Head of caudate nucleus (tissue), 42 donors: Measurements from ENCODE around the gene SULT1C4.
"Not testable (repeated sequence)": the region's sequence is repeated elsewhere in the genome, so short reads cannot be mapped to it uniquely, and the experiment has no call there.

Source experiments
- DNase-seq, 42 donors: peaks; one replicate each; pipeline versions ENCODE4 v3.0.0 to v3.0.0-alpha.2; 2020 to 2021; ENCODE audit warnings: mixed read lengths in 7 of 42
- intact Hi-C: fragments of 100-400 bp; cut with DNase I; formaldehyde crosslinking; loops from one replicate; pipeline ENCODE4 v1.15.0; 2022

SULT1C4 gene

DNA sequence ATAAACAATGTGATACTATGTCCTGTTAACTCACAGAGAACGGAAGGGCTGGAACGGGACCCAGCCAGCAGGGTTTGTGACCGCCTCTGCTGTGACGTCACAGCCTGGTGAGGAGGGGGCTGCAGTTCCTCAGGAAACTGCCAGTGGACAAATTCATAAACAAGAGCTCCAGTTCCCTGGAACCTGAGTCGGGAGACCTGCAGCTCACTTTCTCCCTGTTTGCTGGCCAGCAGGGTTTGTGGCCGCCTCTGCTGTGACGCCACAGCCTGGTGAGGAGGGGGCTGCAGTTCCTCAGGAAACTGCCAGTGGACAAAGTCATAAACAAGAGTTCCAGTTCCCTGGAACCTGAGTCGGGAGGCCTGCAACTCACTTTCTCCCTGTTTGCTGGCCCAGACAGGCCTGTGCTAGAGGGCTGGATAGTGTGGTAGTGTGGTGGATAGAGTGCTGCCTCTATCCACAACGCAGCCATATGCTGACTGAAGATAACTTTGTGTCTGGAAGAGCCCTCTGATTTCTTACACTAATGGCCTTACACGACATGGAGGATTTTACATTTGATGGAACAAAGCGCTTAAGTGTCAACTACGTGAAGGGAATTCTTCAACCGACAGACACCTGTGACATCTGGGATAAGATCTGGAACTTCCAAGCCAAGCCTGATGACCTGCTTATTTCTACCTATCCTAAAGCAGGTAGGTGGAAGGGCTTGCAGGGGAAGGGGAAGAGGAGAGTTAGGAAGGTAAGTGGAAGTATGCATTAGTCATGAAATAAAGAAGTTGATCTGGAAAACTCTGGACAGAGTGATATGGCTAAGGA, at the start of gene SULT1C4:
SULT1C4 (plus strand) TSS at position 140 of the 816 bp plus-strand sequence; CDS start at position 524, 384 bp downstream.
- intact Hi-C loops = no loop called here
- DNase-seq = peak; percentile 5 to 63 (median 42)

- intact Hi-C loops = no loop called here
- DNase-seq = no peak
Measured at GRCh38 chr2:108329771-108330170, 48.0 kb upstream of the SULT1C4 start.

DNA sequence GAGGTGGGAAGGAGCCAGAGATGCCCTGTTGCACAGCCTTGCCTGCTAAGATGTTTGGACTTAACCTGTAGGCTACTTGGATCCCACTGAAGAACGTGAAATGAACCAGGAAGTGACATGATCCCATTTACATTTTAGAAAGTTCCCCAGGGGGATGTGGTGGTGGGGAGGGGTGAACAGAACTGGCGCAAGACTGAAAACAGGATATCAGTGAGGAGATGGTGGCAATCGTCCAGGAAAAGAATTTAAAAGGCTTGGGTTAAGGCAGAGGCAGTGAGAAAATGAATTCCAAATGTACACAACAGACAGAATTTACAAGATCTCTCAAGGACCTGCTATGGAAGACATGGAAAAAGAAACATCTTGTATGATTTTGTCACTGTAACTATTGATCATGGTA, 46.8 kb upstream of the SULT1C4 start:
- intact Hi-C loops = no loop called here
- DNase-seq = no peak

DNA sequence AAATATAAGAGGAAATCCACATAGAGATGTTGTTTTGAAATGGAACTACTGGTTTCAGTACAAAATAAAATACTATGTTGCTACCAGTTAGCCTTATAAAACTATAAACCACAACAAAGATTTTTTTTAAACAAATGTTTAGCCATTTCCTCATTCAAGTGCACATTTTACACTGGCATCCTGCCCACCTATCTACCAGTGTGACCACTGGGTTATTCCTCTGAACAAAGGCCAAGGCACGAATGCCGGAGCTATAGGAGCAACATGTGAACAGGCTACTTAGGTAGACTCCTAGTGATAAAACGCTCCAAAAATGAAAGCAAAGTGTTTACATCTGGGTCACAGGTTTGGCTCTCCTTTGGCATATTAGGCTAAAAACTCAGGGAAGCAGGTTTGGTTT, 31.8 kb upstream of the SULT1C4 start:
- DNase-seq = no peak
- intact Hi-C loops = no loop called here

DNA sequence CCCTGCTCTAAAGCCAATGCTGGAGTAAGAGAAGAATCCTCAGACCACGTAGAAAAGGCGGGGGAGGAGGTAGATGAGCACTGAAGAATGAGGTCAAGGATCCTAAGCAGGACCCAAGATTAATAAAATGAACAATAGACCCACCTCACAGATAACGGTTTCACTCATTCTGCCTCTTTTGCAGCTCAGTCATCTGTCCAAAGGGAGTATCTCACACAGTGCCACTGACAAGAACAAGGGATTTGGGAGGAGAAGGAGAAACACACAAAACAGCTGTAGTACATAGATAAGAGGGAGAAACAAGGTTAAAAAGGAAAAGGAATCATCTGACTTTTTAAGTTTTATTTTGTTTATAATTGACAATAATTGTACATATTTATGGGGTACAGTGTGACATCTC, 30.9 kb upstream of the SULT1C4 start:
- intact Hi-C loops = no loop called here
- no peak for DNase-seq

GRCh38 chr2:108347786-108348185, 30.0 kb upstream of the SULT1C4 start:
- intact Hi-C loops = no loop called here

GRCh38 chr2:108348816-108349570, 28.8 kb upstream of the SULT1C4 start:
- intact Hi-C loops = no loop called here
- no peak for DNase-seq

More at GRCh38 chr2:108347786-108348185, 30.0 kb upstream of the SULT1C4 start:
- no peak for DNase-seq

- intact Hi-C loops = no loop called here
- DNase-seq = no peak
Measured at GRCh38 chr2:108349571-108349928, 28.2 kb upstream of the SULT1C4 start.

DNA sequence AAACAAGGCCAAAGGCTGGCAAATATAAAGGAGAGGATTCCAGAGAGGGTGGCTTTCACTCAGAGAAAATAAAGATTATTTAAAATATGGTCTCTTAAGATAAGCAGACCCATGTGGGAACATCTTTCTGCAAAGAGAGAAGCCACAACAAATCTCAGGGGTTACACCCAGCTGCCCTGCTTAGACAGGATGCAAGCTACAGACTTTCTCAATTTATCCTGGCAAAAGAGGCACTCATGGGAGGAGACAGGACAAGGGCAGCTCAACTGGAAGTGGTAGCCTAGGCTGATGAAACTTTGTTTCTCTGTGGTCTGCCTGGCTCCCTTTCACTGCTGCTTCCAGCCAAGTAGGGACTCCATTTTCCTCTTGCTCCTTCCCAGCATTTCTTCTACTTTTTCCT, 25.9 kb upstream of the SULT1C4 start:
- DNase-seq = no peak
- intact Hi-C loops = loop anchor here (5.0 kb wide), 1 partner anchor 230 kb away; no protein-coding TSS in a partner anchor

DNA sequence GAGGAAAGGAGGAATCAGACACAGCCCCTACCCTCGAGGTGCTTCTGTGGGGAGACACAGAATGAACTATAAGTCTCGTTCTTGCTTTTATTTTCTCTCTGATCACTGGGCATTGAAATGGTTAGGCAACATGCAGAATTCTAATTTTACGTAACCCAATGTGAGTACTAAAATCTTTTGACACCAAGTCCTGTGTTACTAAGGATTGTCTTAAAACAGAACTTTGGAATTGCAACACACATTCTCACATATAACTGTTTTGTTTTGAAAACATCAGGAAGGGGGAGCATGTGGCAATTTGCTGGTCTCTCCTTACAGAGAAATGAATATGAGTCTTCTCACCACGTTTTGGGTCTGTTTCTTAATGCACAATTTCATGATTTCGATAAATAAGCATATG, 23.6 kb upstream of the SULT1C4 start:
- intact Hi-C loops = loop anchor here (5.0 kb wide), 1 partner anchor 228 kb away; no protein-coding TSS in a partner anchor
- DNase-seq = no peak

DNA sequence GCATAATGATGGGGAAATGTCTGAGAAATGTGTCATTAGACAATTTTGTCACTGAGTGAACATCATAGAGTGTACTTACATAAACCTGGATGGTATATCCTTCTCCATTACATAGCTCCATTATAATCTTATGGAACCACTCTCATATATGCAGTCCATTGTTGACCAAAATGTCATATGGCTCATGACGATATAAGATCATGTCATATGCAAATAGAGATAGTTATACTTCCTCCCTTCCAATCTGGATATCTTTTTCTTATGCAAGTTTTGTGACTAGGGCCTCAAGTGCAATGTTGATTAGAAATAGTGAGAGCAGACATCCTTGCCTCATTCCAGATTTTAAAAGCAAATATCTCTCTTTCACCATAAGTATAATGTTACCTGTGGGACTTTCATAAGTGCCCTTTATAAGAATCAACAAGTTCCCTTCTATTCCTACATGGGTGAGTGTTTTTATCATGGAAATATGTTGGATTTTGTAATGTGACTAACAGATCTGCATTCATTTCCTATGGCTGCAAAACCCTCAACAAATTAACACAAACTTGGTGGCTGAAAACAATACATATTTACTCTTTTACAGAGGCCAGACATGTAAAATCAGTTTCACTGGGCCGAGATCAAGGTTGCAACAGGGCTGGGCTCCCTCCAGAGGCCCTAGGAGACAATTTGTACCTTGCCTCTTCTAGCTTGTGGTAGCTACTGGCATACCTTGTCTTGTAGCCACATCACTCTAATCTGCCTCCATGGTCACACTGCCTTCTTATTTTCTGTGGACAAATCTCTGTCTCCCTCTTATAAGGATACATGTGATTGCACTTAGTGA, 21.6 kb upstream of the SULT1C4 start:
- DNase-seq = no peak
- intact Hi-C loops = no loop called here

GRCh38 chr2:108359336-108359735, 18.4 kb upstream of the SULT1C4 start:
- DNase-seq, intact Hi-C loops: not testable (repeated sequence)

- intact Hi-C loops = no loop called here
- DNase-seq = no peak
Measured at GRCh38 chr2:108360776-108361468, 16.8 kb upstream of the SULT1C4 start.

GRCh38 chr2:108363024-108363907, 14.5 kb upstream of the SULT1C4 start:
- intact Hi-C loops = no loop called here
- no peak for DNase-seq

DNA sequence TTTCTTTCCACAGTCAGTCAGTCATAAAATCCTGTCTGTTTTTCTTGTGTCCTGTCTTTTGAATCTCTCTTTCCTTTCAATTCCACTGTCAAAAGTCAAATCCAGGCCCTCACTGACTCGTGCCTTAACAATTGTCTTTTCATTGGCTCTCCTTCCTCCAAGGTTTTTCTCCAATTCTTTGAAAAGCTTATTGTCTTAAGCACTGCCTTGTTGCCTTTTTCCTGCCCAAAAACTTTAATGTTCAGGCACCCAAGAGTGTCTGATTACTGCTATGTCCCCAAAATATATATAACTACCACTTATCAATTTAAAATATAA, 13.9 kb upstream of the SULT1C4 start:
- intact Hi-C loops = no loop called here
- no peak for DNase-seq

- intact Hi-C loops = no loop called here
- DNase-seq = no peak
Measured at GRCh38 chr2:108364676-108365297, 13.0 kb upstream of the SULT1C4 start.

- no peak for DNase-seq
- intact Hi-C loops = no loop called here
Measured at GRCh38 chr2:108365656-108366055, 12.1 kb upstream of the SULT1C4 start.

DNA sequence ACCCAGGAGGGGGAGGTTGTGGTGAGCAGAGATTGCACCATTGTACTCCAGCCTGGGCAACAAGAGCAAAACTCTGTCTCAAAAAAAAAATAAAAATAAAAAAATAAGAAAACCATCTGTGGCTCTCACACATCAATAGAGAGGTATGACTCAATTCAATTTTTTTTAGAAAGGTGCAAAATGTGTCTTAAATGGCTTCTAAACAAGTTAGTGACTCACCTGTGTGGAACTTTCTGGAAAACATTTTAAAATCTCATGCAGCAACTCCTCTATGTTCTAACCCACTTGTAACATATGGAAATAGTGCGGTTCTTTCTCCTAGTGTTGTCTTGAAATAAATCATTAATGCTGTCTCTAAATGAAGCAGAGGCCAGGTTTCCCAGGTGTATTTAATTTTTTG, 10.7 kb upstream of the SULT1C4 start:
- DNase-seq = no peak
- intact Hi-C loops = no loop called here
